HG03025 (cell line): Measurements from ENCODE around the gene SLMAP.

ENCODE experiments used
- ATAC-seq: cut with Tn5 transposase; IDR thresholded peaks from one replicate; pipeline ENCODE4 v1.9.1; 2021; ENCODE audit warnings: mild to moderate bottlenecking, moderate library complexity; ENCODE audit not compliant: unreplicated experiment, low FRiP score

SLMAP gene

DNA sequence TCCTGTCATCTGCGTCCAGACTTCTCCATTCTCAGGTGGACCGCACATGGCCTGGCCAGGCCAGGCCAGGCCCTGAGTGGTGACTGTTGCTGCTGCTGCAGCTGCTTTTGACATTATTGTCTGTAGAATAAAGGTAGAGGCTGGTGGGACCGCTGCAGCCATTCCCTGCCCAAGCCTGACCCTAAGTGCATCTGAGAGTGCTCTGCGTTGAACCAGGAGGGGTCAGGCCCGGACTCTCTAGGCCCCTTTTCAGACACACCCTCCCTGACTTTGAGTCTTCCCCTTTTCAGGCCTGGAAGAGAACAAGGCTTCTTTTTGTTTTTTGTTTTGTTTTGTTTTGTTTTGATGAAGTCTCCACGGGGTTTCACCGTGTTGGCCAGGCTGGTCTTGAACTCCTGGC lies 197.5 kb downstream of the SLMAP start:
- ATAC-seq: no peak

DNA sequence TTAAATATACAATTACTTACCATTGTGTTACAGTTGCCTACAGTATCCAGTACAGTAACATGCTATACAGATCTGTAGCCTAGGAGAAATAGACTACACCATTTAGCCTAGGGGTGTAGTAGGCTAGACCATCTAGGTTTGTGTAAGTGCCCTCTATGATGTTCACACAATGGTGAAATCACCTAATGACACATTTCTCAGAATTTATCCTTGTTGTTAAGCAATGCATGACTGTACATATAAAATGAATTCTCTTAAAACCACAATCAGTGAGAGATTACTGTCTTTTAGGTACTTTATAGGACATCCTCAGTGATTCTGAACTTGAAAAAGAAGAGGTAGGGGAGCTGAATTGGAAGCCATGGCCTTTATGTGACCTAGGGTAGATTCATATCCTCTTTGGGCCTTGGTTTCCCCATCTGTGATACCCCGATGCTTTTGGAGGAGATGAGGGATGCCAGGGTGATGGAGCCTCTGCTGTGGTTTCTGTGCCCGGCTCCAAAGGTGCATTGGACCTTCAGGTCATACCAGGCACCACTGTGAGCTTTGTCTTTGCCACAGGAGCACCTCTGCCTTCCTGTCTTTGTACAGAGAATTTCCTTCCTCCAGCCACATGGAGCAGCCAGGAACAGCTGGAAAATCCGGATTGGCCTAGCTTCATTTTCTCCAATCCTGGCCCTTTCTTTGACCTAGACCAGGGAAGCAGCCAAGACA lies 200.2 kb downstream of the SLMAP start:
- no peak for ATAC-seq

DNA sequence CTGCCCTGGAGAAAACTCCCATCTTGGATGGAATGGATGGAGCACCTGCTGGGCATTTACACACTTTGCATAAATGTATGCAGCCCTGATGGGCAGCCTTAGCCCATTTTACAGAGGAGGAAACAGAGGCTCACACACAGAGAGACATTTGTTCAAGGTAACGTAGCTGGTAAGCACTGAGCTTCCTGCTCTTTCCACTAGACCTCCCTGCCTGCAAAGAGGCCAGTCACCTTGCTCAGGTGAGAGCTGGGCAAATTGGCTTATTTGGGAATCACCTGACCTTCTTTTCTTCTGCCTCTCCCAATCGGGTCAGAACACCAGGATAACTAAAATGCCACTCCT lies 200.7 kb downstream of the SLMAP start:
- no peak for ATAC-seq

DNA sequence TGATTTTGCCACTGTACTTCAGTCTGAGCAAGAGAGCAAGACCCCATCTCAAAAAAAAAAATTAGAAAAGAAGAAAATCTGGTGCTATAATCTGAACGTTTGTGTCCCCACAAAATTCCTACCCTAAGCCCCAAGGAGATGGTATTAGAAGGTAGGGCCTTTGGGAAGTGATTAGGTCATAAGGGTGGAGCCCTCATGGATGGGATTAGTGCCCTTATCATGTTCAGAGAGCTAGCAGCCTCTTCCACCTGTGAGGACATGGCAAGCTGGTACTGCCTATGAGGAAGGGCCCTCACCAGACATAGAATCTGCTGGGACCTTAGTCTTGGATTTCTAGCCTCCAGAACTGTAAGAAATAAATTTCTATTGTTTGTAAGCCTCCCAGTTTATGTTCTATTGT lies 201.7 kb downstream of the SLMAP start:
- no peak for ATAC-seq

DNA sequence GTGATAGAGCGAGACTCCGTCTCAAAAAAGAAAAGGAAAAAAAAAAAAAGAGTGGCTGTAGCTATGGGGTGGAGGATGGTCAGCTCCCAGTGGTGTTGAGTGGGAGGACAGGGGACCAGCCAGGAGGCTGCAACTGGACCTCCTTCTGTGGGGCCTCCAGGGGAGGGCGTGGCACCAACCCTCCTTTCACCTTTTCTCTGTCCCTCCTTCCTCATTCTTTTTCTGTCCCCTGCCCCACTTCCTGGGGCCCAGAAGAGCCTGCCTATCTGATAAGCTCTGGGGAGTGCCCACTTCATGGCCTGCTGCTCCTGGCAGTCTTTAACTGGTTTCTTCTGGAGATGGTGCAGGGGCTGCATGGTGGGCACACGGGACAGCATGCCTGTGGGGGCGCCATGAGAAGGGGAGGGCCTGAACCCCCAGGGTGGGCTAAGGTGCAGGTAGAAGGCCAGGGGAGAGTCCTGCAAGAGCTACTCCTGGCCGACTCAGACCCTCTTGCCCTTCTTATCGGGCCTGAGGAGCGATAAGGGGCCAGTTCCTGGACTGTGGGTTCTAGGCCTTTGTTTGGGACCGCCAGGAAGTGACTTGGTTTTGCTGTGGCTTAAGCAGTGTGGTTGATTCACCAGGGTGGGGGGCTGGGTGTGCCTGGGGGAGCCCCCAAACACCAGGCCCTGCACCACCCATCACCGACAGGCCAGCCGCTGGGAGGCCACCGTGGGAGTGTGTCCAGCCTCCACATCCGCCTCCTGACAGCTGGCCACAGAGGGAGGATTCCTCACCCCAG lies 202.7 kb downstream of the SLMAP start:
- ATAC-seq: no peak

DNA sequence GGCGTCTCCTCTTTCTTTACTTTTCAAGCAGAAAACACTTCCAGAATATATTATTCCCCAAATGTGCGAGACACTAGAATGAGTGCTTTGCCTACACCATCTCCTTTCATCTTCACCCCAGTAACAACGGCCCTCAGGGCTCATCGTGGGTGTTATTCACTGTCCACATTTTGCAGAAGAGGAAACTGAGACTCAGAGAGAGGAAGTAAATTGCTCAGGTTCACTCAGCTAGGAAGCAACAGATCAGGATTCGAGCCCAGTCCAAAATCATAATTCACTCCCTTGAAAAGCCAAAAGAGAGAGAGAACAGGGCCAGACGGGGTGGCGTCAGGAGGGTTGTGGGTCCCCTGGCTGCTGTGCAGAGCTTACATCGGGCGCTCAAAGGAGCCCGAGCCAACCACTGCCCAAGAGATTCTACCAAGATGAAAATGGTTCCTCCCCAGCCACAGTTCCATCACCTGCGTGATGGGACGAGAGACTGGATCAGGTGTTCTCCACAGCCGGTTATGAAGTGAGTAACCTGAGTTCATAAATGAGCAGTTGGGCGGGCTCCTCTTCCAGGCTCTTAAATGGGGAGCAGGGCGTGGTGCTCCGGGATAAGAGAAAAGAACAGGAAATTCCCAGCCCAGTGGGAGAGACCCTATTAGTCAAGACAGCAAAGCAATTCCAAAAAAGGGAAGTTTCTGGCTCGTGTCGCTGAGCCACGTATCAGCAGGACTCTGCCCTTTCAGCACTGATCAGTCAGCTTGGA lies 203.5 kb downstream of the SLMAP start:
- no peak for ATAC-seq

DNA sequence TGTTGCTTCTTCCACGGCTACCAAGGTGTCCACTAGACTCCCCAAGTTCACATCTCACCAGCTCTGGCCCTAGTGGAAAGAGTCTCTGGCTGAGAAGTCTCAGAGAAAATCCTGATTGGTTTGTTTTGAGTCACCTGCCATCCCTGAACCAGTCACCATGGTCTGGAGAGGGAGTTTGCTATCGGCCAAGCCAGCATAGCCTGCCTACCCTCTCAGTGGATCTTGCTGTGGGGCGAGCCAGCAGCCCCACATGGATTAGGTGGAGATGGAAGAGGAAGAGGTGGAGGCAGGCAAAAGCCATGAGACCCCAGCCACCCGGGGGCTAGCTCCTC lies 204.0 kb downstream of the SLMAP start:
- ATAC-seq: no peak

DNA sequence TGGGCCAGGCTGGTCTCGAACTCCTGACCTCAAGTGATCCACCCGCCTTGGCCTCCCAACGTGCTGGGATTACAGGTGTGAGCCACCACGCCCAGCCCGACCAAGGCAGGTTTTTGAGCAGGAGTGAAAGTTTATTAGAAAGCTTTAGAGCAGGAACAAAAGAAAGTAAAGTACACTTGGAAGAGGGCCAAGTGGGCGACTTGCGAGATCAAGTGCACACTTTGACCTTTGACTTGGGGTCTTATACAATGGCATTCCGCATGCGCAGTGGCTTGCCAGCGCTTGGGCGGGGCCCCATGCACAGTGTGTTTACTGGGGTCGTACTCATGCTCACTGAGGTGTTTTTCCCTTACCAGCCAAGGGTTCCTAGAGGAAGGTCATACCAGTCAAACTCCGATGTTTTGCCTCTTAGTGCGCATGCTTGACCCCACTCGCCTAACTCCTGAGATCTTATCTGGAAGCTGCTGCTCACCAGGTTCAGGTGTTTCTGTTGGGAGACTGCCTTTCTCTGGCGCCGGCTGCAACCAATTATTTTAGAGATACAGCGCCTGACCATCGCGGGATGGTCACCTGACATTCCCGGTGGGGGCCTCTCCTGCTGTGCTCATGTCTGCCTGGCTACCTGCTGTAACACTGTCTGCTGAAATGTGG lies 205.2 kb downstream of the SLMAP start:
- ATAC-seq: no peak

DNA sequence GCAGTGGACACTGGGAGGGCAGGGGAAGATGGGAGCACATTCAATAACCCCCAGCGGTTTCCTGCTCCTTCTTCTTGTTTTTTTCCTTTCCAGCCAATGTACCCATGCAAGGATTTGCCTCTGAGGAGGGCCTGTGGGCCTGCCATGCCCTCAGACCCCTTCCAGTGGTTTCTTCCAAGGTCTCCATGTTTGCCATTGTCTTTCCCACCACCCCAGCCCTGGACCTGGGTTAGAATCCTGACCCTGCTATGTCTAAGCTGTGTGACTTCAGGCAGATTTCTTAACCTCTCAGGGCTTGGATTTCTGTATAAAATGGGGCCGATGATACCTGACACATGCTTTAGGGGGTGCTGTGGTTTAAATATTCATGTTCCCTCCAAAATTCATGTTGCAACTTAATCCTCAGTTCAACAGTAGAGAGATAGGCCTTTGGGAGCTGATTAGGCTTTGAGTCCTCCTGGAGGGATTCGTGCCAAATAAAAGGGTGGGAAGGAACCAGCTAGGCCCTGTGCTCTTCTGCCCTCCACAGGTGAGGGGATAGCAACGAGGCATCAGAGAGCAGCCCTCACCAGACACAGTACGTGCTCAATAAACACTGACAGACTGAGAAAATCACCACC lies 205.8 kb downstream of the SLMAP start:
- ATAC-seq: no peak

DNA sequence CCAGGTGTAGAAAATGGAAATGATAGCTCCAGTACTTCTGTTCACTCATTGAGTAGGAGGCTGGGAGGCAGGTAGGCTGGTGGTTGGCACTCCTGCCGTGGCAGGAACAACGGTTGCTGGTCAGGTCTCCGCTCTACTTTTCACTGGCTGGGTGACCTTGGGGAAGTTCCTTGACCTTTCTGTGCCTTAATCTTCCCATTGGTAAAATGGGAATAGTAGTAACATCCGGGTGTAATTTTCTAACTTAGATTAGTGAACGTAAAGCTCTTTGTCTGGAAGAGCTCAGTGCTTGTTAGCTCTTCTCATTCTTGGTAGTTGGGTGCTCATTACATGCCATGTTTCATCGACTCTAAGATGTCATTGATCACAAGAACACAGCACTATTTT lies 206.3 kb downstream of the SLMAP start:
- ATAC-seq: no peak

DNA sequence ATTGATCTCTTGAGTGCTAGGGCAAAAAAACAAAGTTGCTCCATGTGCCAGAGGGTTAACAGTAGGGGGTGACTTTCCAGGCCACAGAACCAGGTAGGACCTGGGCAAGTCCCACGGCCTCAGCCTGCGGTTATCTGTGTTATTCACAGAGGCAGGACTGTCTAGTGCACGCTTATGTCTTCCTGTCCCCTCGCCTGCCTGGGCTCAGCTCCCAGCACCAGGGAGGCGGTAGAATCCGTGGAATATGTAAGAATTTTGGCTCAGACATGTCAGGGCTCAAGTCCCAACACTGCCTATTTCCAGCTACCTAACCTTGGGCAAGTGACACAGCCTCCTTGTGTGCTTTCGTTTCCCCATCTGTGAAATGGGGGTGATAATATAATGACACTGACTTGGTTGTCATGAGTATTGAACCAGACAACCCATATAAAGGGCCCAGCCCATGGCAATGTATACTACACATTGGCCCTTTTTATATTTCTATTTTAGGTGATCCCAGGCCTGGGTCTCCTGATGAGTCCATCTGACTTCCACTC lies 207.8 kb downstream of the SLMAP start:
- no peak for ATAC-seq

DNA sequence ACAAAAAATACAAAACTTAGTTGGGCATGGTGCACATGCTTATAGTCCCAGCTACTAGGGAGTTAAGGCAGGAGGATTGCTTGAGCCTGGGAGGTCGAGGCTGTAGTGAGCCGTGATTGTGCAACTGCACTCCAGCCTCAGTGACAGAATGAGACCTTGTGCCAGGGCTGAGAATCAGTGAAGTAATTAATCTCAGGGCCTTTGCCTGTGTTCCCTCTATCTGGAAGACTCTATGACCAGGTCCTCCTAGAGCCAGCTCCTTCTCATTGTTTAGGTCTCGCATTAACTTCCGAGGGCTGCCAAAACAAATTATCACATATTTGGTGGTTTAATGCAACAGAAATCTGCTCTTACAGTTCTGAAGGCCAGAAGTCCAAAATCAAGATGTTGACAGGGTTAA lies 210.7 kb downstream of the SLMAP start:
- no peak for ATAC-seq

DNA sequence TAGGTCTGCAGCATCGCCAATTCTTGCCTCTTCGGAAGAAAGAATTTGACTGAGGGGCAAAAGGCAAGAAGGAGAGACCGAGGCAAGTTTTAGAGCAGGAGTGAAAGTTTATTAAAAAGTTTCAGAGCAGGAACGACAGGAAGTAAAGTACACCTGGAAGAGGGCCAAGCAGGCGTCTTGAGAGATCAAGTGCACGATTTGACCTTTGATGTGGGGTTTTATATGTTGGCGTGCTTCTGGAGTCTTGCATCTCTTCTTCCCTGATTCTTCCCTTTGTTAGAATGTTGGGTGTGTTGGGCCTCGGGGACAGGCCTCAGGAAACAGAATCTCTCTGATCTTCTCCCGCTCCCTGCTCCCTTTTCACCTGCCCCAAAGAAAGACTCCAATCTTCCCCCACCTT lies 211.5 kb downstream of the SLMAP start:
- ATAC-seq: no peak

DNA sequence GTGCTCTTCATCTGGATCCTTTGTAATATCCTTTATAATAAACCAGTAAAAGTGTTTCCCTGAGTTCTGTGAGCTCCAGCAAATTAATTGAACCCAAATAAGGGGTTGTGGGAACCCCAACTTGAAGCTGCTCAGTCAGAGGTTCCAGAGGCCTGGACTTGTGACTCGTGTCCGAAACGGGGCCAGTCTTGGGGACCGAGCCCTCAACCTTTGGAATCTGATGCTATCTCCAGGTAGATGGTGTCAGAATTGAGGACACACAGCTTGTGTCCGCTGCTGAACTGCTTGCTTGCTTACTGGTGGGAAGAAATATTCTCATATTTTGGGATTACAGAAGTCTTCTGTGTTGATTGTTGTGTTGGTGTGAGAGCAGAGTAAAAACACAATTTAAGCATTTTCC lies 212.4 kb downstream of the SLMAP start:
- ATAC-seq: no peak

DNA sequence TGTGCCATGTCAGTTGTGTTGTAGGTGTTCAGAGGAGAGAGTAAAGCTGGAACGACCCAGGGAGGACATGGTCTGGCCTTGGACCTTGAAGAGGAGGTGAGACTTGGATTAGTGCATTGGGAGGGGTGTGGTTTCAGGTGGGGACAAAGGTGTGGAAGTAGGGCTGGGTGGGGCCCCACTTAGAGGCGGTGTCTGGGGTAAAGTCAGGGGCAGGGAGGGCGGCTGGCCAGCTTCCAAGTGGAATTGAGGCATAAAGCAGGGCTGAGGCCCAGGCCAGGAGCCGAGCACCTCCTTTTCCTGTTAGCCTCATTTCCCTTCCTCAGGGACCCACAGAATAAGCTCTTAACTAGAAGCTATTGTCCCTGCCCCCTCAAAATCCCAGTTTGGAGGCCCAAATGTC lies 215.9 kb downstream of the SLMAP start:
- ATAC-seq: no peak

DNA sequence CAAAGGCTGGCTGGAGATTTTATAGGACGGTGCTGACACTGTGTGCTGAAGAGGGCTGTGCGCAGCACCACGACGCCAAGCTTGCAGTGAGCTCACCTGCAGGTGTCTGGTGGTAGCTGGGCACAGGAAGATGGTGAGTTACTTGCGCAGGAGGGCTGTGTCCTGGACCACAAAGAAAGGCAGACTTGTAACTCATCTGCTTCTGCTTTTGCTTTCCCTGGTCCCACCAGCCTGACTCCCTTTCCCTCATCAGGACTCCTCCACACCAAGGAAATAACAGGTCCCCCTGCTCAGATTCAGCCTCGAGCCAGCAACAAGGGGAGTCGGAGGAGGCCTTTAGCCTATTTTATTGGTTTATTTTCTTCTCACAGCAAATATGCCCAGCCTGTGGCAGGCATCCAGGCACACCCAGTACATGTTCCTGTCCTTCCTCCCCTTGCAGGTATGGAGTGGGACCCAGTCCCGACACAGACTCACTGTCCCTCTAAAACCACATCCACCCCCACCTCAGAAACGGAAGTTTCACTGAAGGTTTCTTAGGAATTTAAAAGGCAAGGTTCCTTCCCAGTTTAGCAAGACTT lies 216.5 kb downstream of the SLMAP start:
- no peak for ATAC-seq

DNA sequence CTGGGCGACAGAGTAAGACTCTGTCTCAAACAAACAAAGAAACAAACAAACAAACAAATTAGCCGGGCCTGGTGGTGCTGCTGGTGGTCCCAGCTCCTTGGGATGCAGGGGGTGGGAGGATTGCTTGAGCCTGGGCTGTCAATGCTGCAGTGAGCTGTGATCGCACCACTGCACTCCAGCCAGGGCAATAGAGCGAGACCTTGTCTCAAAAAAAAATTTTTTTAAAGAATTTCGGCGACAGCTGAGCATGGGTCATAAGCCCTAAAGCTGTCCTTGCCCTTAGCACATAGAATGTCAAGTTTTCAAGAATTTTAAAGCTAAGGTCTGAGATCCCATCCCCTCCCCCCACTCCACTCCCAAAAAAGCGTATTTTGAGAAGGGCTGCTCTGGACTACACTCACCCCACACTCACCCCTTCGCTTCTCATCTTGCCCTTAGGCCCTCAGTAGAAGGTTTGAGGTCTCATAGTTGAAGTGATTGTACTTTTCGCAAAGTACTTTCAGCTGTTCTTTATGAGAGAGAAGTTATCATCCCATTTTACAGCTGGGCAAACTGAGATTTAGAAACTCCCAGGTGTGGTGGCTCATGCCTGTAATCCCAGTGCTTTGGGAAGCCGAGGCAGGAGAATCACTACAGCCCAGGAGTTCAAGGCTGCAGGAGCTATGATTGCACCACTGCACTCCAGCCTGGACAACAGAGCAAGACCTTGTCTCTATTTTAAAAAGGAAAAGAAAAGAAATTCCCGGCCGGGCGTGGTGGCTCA lies 217.8 kb downstream of the SLMAP start:
- ATAC-seq: no peak

DNA sequence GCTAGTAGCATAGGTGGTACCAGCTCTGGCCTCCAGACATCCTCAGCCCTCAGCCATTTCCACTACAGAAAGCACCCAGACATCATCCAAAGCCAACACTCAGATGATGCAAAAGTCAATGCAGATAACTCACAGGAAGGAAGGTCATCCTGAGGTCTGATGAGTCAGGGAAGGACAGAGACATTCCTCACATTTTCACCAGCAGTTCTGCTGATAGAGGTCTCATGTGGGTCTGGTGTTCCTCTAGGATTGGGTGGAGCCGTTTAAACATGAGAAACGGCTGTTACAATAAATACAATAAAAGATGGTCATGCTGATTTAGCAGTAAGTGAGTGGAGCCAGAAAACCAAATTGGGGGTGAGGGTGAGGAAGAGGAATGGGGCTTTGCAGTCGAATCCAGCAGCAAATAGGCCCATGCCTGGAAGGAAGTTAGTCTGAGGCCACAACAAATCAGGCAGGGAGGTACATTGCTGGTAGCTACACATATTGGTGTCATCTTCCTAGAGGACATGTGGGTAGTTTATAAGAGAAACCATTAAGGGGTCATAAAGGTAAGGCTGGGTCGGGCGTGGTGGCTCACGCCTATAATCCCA lies 218.8 kb downstream of the SLMAP start:
- ATAC-seq: no peak

DNA sequence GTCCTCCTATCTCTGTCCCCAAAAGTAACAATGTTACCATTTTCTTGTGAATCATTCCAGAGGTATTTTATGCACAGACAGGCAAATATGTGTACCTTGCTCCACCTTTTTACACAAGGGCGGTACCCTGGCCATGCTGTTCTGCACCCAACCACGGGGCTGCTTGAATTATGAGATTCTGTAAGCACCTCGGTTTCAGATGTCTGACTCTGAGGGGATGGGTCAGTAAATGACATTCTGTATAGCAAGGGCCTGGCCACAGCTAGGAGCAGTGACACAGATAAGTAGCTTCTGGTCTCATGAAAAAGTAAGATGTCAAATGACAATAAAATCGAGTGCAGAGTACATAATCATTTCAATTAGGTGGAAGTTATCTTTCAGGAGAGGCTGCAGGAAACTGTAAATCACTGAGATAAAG lies 221.7 kb downstream of the SLMAP start:
- ATAC-seq: no peak
